GM21528 (cell line): Measurements from ENCODE around the gene COL5A2.

Experiments used
- ATAC-seq: cut with Tn5 transposase; IDR thresholded peaks from one replicate; pipeline ENCODE4 v1.9.1; 2021; ENCODE audit warnings: mild to moderate bottlenecking, moderate library complexity; ENCODE audit not compliant: unreplicated experiment, low FRiP score

The COL5A2 gene

GRCh38 chr2:189179570-189179950 is at the start of gene COL5A2:
Gene COL5A2 (minus strand): TSS chr2:189179761. CDS start chr2:189179604, 157 bp downstream.
- no peak for ATAC-seq

- ATAC-seq = no peak
Measured at GRCh38 chr2:189226017-189226416, 46.5 kb upstream of the COL5A2 start.

- no peak for ATAC-seq
Measured at GRCh38 chr2:189225032-189225431, 45.5 kb upstream of the COL5A2 start.

- ATAC-seq = no peak
Measured at GRCh38 chr2:189222468-189223105, 43.0 kb upstream of the COL5A2 start.

GRCh38 chr2:189221811-189222467 is 42.4 kb upstream of the COL5A2 start:
- ATAC-seq = no peak

- ATAC-seq = no peak
Measured at GRCh38 chr2:189218236-189218635, 38.7 kb upstream of the COL5A2 start.

GRCh38 chr2:189217541-189217940 is 38.0 kb upstream of the COL5A2 start:
- no peak for ATAC-seq

GRCh38 chr2:189217051-189217450 is 37.5 kb upstream of the COL5A2 start:
- ATAC-seq = no peak

GRCh38 chr2:189214484-189214883 is 34.9 kb upstream of the COL5A2 start:
- ATAC-seq = no peak

- ATAC-seq = no peak
Measured at GRCh38 chr2:189213250-189213649, 33.7 kb upstream of the COL5A2 start.

GRCh38 chr2:189210250-189211087 is 30.9 kb upstream of the COL5A2 start:
- ATAC-seq = no peak

- no peak for ATAC-seq
Measured at GRCh38 chr2:189208254-189208653, 28.7 kb upstream of the COL5A2 start.

- no peak for ATAC-seq
Measured at GRCh38 chr2:189204322-189204941, 24.9 kb upstream of the COL5A2 start.

- ATAC-seq = no peak
Measured at GRCh38 chr2:189203177-189203799, 23.7 kb upstream of the COL5A2 start.

GRCh38 chr2:189199797-189200196 is 20.2 kb upstream of the COL5A2 start:
- ATAC-seq = no peak

GRCh38 chr2:189192766-189193165 is 13.2 kb upstream of the COL5A2 start:
- ATAC-seq = no peak

- ATAC-seq = no peak
Measured at GRCh38 chr2:189191766-189192165, 12.2 kb upstream of the COL5A2 start.

- ATAC-seq = no peak
Measured at GRCh38 chr2:189190685-189191084, 11.1 kb upstream of the COL5A2 start.

- ATAC-seq = no peak
Measured at GRCh38 chr2:189188115-189188805, 8.7 kb upstream of the COL5A2 start.

GRCh38 chr2:189183170-189183569 is 3.6 kb upstream of the COL5A2 start:
- no peak for ATAC-seq
